ENCODE results near the gene NKAIN2.
"Not testable (repeated sequence)": the region's sequence is repeated elsewhere in the genome, so short reads cannot be mapped to it uniquely, and the experiment has no call there.

NKAIN2 gene

DNA sequence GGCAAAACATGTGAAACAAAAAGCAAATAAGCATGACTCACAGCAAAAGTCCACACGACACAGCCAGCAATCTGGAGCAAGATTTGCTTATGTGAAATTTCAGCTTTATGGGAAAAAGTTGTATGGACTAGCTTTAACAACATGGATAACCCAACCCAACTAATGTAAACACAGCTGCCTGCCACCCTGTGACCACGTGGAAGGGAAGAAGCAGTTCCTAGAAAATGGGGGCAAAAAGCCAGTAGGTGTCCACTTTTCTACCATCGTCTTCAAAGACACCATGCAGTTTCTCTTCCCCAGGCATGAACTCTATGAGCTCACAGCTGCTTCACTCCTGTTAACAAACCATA lies 733.2 kb downstream of the NKAIN2 start:
- Histone ChIP-seq H3K27me3 (no peaks in the 10 kb centered on the region), H3K36me3 (no peaks in the 10 kb centered on the region), H3K4me1 (ENCODE audit: control insufficient read depth in 1 of 2, insufficient read depth in 1 of 2, low read depth in 1 of 2, low read length in 1 of 2) (no peaks in the 10 kb centered on the region), H3K9me3 (no peaks in the 10 kb centered on the region), H3K4me3 (ENCODE audit: low read depth in 1 of 2, low read length in 1 of 2) (no peak overlapping the region), H3K27ac (no peak overlapping the region)
- TF ChIP-seq, protein P1, sequence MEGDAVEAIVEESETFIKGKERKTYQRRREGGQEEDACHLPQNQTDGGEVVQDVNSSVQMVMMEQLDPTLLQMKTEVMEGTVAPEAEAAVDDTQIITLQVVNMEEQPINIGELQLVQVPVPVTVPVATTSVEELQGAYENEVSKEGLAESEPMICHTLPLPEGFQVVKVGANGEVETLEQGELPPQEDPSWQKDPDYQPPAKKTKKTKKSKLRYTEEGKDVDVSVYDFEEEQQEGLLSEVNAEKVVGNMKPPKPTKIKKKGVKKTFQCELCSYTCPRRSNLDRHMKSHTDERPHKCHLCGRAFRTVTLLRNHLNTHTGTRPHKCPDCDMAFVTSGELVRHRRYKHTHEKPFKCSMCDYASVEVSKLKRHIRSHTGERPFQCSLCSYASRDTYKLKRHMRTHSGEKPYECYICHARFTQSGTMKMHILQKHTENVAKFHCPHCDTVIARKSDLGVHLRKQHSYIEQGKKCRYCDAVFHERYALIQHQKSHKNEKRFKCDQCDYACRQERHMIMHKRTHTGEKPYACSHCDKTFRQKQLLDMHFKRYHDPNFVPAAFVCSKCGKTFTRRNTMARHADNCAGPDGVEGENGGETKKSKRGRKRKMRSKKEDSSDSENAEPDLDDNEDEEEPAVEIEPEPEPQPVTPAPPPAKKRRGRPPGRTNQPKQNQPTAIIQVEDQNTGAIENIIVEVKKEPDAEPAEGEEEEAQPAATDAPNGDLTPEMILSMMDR (IDR thresholded peaks at IDR 0.05) = no peak

DNA sequence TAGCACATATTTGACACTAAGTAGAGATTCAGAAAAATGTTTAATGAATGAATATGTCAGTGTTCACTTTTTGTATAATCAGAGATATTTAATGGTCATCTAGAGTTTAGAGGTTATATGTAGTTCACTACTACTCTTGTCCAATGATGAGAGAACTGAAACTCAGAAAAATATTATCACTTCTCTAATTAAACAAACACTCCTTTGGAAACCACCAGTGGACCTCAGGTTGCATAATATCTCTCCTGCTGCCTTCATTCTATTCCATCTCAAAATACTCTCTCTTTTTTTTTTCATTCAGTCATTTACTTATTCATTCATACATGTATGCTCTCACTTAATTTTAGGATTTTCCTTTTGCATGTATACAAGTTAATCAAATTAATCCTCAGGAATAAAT lies 735.4 kb downstream of the NKAIN2 start:
- no peak overlapping the region for H3K27ac ChIP-seq
- no peaks in the 10 kb centered on the region for H3K9me3 ChIP-seq
- no peaks in the 10 kb centered on the region for H3K4me1 ChIP-seq (ENCODE audit: control insufficient read depth in 1 of 2, insufficient read depth in 1 of 2, low read depth in 1 of 2, low read length in 1 of 2)
- H3K27me3 ChIP-seq = no peaks in the 10 kb centered on the region
- no peaks in the 10 kb centered on the region for H3K36me3 ChIP-seq
- no peak overlapping the region for H3K4me3 ChIP-seq (ENCODE audit: low read depth in 1 of 2, low read length in 1 of 2)
- TF ChIP-seq, protein P1 (IDR thresholded peaks at IDR 0.05) = no peak

DNA sequence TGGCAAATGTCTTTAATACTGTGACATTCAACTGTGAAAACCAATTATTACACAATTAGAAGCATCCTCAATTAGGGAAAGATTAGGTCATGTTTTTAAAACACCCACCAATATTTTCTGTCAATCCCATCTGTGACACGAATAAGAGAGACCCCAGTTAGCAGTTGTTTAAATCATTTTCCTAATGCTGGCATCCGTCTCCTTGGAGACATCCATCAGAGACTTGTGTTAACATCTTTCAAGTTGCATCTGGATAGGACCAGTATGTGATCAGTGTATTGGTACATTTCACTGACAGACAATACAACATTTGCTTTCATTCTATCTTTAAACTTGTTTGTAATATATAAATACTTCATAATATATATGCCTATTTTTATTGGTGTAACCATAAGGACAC lies 737.9 kb downstream of the NKAIN2 start:
- H3K36me3 ChIP-seq = no peaks in the 10 kb centered on the region
- no peaks in the 10 kb centered on the region for H3K9me3 ChIP-seq
- no peak overlapping the region for H3K4me3 ChIP-seq (ENCODE audit: low read depth in 1 of 2, low read length in 1 of 2)
- TF ChIP-seq, protein P1 (IDR thresholded peaks at IDR 0.05) = no peak
- no peak overlapping the region for H3K27ac ChIP-seq
- no peaks in the 10 kb centered on the region for H3K4me1 ChIP-seq (ENCODE audit: control insufficient read depth in 1 of 2, insufficient read depth in 1 of 2, low read depth in 1 of 2, low read length in 1 of 2)
- H3K27me3 ChIP-seq = no peaks in the 10 kb centered on the region

DNA sequence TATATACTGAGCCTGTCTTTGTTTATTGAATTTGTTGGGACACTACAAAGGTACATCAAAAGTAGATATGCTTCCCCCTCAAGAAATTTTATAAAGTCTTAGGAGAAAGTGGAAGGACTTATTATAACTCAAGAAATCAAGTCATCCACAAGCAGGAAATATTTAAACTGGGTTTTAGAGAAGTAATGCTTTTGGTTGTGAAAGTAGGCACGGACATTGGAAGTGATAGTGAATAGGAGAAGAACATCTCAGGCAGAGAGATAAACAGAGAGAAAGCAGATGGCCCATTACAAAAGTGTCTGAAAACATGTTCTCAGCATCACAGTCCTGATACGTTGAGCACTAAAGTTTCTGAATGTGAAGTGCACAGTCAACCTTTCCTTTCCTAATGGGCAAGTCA lies 742.9 kb downstream of the NKAIN2 start:
- TF ChIP-seq, protein P1 (IDR thresholded peaks at IDR 0.05) = no peak
- Histone ChIP-seq H3K27me3 (no peaks in the 10 kb centered on the region), H3K9me3 (no peaks in the 10 kb centered on the region), H3K27ac (no peak overlapping the region), H3K4me1 (ENCODE audit: control insufficient read depth in 1 of 2, insufficient read depth in 1 of 2, low read depth in 1 of 2, low read length in 1 of 2) (no peaks in the 10 kb centered on the region), H3K36me3 (no peaks in the 10 kb centered on the region), H3K4me3 (ENCODE audit: low read depth in 1 of 2, low read length in 1 of 2) (no peak overlapping the region)

DNA sequence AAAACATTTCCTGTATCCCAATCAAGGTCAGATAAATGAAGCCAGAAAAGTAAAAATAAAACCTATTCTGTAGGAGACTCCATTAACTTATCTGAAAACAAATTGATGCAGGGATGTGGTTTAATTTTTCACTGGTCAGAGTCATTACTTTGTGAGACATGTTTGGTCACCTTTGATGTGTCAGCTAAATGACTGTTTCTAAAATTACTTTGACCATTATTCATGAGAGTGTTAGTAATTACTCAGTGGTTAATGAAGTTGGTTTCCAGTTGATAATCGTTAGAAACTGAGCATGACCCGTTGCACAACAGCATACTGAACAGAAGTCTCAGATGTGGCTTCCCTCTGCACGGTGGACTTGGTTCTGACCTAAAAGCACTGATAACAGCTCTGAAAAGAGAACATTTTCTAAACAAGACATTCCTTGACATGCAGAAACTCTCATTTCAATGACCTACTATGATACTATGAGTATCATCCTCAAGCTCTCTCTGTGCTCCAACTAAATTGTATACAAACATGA lies 748.1 kb downstream of the NKAIN2 start:
- no peaks in the 10 kb centered on the region for H3K36me3 ChIP-seq
- no peaks in the 10 kb centered on the region for H3K4me1 ChIP-seq (ENCODE audit: control insufficient read depth in 1 of 2, insufficient read depth in 1 of 2, low read depth in 1 of 2, low read length in 1 of 2)
- no peak overlapping the region for H3K4me3 ChIP-seq (ENCODE audit: low read depth in 1 of 2, low read length in 1 of 2)
- H3K27ac ChIP-seq = no peak overlapping the region
- H3K9me3 ChIP-seq = no peaks in the 10 kb centered on the region
- TF ChIP-seq, protein P1 (IDR thresholded peaks at IDR 0.05) = no peak
- no peaks in the 10 kb centered on the region for H3K27me3 ChIP-seq

DNA sequence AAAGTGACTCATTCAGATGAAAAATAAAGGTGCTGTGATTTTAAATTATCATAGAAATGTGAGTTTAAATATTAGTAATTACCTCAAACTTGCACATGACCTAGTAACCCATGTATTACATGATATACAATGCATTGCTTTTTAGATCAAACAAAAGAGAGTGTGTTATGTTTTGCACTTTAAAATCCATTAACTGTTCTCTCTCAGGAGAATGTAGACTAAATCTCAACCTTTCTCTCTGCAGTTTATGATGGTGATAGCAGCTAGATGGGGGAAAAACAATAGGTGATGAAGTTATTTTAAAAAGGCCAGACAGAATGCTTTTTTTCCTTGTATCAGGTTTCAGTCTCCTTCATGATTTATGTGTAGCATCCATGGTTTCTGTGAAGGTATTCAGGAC lies 754.2 kb downstream of the NKAIN2 start:
- Histone ChIP-seq H3K4me1 (ENCODE audit: control insufficient read depth in 1 of 2, insufficient read depth in 1 of 2, low read depth in 1 of 2, low read length in 1 of 2) (no peaks in the 10 kb centered on the region), H3K36me3 (no peaks in the 10 kb centered on the region), H3K27me3 (no peaks in the 10 kb centered on the region), H3K27ac (no peak overlapping the region), H3K4me3 (ENCODE audit: low read depth in 1 of 2, low read length in 1 of 2) (no peak overlapping the region), H3K9me3 (no peaks in the 10 kb centered on the region)
- TF ChIP-seq, protein P1 (IDR thresholded peaks at IDR 0.05) = no peak

DNA sequence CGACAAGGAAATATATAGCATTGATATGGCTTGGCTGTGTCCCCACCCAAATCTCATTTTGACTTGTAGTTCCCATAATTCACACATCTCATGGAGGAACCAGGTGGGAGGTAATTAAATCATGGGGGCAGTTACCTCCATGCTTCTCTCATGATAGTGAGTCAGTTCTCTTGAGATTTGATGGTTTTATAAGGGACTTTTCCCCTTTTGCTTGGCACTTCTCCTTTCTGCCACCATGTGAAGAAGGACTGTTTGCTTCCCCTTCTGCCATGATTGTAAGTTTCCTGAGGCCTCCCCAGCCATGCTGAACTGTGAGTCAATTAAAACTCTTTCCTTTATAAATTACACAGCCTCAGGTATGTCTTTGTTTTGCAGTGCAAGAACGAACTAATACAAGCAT lies 756.4 kb downstream of the NKAIN2 start:
- not testable (repeated sequence) for H3K27me3 ChIP-seq; H3K4me3 ChIP-seq (ENCODE audit: low read depth in 1 of 2, low read length in 1 of 2); H3K27ac ChIP-seq; H3K4me1 ChIP-seq (ENCODE audit: control insufficient read depth in 1 of 2, insufficient read depth in 1 of 2, low read depth in 1 of 2, low read length in 1 of 2); H3K36me3 ChIP-seq; H3K9me3 ChIP-seq
